Endothelial cell (in vitro differentiated cells): ENCODE measurements around the gene ZNF785. TPM values are rescaled to one million over a fixed set of nuclear protein-coding genes. Genes with fewer than 3 reads are reported as not detected.

Source experiments
- DNase-seq: peaks from one replicate; pipeline ENCODE4 v3.0.0; 2021; ENCODE audit warnings: low spot score
- H3K27ac Mint-ChIP-seq: one replicate; pipeline ENCODE4 v1.8.0; 2021; ENCODE audit warnings: mixed read lengths, inconsistent platforms; ENCODE audit not compliant: unreplicated experiment
- H3K27me3 Mint-ChIP-seq: one replicate; pipeline ENCODE4 v1.8.0; 2021; ENCODE audit warnings: mild to moderate bottlenecking, moderate library complexity, mixed read lengths, inconsistent platforms; ENCODE audit not compliant: unreplicated experiment
- H3K36me3 Mint-ChIP-seq: one replicate; pipeline ENCODE4 v1.8.0; 2021; ENCODE audit warnings: mild to moderate bottlenecking, low read depth, mixed read lengths, inconsistent platforms; ENCODE audit not compliant: unreplicated experiment
- H3K4me1 Mint-ChIP-seq: one replicate; pipeline ENCODE4 v1.8.0; 2021; ENCODE audit warnings: mild to moderate bottlenecking, mixed read lengths, inconsistent platforms; ENCODE audit not compliant: unreplicated experiment
- H3K4me3 Mint-ChIP-seq: one replicate; pipeline ENCODE4 v1.8.0; 2021; ENCODE audit warnings: mild to moderate bottlenecking, mixed read lengths, inconsistent platforms; ENCODE audit not compliant: unreplicated experiment
- H3K9me3 Mint-ChIP-seq: one replicate; pipeline ENCODE4 v1.8.0; 2021; ENCODE audit warnings: mixed read lengths, inconsistent platforms; ENCODE audit not compliant: unreplicated experiment
- total RNA-seq: library from RNA; stranded (reverse); fragmentation: NEBNext Ultra II Directional; extraction: Animal tissue kit (Norgen Biotek cat#: 25700); gene quantifications from one replicate; pipeline ENCODE4 v1.2.1, GENCODE V29; 2021; ENCODE audit not compliant: unreplicated experiment
- TF ChIP-seq, protein P1 (sequence below): fragments of 200-600 bp; sonication (generic); IDR thresholded peaks from one replicate; pipeline ENCODE4 v1.5.0; 2021; ENCODE audit warnings: antibody characterized with exemption; ENCODE audit not compliant: unreplicated experiment

The ZNF785 gene
- total RNA-seq, 1 donor from 2014 or later: 33.5 TPM

DNA sequence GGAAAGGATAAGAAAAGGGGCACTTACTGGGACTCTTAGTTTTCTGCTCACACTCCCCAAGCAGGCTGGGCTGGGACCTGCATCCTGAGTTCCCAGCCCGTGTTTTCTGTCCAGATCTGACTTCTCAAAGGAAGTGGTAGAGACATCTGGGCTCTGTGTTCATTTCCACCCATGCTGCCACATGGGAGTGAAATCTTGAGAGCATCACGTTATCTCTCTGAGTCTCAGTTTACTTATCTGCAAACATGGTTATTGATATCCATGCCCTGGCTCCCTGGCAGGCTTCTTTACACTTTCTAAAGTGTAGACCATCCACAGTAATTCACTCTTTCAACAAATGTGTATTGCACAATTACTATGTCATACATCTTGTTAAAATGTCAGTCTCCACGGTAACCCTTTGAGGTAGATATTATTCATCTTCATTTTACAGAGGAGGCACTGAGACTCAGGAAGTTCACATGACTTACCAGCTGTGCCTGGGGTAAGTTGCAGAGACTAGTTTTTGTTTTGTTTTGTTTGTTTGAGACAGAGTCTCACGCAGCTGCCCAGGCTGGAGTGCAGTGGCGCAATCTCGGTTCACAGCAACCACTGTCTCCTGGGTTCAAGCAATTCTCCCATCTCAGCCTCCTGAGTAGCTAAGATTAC, 17.4 kb downstream of the ZNF785 start:
- Mint-ChIP-seq H3K36me3 (peaks cover 5% of the 10 kb centered on the region), H3K9me3 (no peaks in the 10 kb centered on the region), H3K27me3 (peaks cover 8% of the 10 kb centered on the region), H3K4me1 (peaks cover 32% of the 10 kb centered on the region), H3K4me3 (peak overlapping the region; percentile 25), H3K27ac (peak overlapping the region; percentile 30)
- DNase-seq: no peak
- TF ChIP-seq, protein P1, sequence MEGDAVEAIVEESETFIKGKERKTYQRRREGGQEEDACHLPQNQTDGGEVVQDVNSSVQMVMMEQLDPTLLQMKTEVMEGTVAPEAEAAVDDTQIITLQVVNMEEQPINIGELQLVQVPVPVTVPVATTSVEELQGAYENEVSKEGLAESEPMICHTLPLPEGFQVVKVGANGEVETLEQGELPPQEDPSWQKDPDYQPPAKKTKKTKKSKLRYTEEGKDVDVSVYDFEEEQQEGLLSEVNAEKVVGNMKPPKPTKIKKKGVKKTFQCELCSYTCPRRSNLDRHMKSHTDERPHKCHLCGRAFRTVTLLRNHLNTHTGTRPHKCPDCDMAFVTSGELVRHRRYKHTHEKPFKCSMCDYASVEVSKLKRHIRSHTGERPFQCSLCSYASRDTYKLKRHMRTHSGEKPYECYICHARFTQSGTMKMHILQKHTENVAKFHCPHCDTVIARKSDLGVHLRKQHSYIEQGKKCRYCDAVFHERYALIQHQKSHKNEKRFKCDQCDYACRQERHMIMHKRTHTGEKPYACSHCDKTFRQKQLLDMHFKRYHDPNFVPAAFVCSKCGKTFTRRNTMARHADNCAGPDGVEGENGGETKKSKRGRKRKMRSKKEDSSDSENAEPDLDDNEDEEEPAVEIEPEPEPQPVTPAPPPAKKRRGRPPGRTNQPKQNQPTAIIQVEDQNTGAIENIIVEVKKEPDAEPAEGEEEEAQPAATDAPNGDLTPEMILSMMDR: no peak

DNA sequence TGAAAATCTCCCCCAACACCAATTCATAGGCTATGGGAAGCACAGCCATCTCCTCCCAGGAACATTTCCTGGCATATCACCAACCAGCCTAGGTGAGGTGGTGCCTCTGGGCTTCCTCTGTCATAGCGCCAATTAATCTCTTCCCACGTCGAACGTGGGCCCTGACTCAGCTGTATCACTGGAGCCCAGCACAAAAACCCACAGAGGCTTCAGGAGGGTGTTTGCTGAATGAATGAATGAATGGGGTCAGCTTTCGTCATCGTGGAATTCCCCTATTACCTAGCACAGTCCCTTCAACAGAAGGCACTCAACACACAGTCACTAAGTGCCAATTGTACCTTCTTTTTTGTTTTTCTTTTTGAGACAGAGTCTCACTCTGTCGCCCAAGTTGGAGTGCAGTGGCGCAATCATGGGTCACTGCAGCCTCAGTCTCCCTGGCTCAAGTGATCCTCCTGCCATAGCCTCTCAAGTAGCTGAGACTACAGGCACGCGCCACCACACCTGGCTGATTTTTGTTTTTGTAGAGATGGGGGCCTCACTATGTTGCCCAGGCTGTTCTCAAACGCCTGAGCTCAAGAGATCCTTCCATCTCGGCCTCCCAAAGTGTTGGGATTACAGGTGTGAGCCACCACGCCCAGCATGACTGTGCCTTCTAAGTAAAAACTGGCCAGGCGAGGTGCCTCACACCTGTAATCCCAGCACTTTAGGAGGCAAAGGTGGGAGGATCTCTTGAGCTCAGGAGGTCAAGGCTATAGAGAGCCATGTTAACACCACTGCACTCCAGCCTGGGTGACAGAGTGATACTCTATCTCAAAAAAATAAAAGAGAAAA, 18.1 kb downstream of the ZNF785 start:
- DNase-seq: no peak
- no peaks in the 10 kb centered on the region for H3K9me3 Mint-ChIP-seq
- TF ChIP-seq, protein P1: no peak
- peaks cover 5% of the 10 kb centered on the region for H3K36me3 Mint-ChIP-seq
- H3K27ac Mint-ChIP-seq: no peak overlapping the region
- H3K4me3 Mint-ChIP-seq: peak overlapping the region; percentile 25
- peaks cover 32% of the 10 kb centered on the region for H3K4me1 Mint-ChIP-seq
- peaks cover 8% of the 10 kb centered on the region for H3K27me3 Mint-ChIP-seq

DNA sequence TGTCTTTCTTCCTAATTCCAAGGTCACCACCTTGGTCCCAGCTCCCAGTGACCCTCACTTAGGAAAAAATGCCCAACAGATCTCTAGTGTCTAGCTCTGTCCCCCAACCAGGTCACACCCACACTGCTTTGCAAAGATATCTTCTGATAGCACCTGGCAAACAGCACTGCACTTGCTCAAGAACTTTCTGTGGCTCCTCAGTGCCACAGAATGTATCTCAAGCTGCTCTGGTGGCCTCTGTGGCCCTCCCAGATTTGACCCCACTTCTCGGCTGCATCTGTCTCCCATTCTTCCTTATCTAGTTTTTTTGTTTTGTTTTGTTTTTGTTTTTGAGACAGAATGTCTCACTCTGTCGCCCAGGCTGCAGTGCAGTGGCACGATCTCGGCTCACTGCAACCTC, 19.0 kb downstream of the ZNF785 start:
- peak overlapping the region; percentile 16 for H3K27ac Mint-ChIP-seq
- no peak for DNase-seq
- no peaks in the 10 kb centered on the region for H3K9me3 Mint-ChIP-seq
- peaks cover 30% of the 10 kb centered on the region for H3K4me1 Mint-ChIP-seq
- H3K4me3 Mint-ChIP-seq: peak overlapping the region; percentile 7
- H3K27me3 Mint-ChIP-seq: peaks cover 10% of the 10 kb centered on the region
- peaks cover 5% of the 10 kb centered on the region for H3K36me3 Mint-ChIP-seq
- TF ChIP-seq, protein P1: no peak

DNA sequence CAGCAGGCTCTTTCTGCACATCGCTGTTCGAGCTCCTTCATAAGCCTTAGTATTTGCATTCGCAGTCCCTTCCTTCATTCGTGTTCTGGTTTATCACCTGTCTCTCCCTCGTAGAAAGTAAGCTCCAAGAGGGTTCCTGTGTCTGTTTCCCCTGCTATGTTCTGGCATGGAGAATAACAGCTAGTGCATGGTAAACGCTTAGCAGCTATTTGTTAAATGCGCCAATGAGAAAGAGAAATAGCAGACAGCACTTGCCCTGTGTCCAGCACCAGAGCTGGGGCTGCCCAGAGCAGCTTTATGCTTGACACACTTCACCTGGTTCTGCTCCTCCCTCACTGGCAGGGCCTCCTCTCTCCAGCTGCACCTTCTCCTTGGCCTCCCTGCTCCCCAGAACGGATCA, 19.5 kb downstream of the ZNF785 start:
- Mint-ChIP-seq H3K27me3 (peaks cover 10% of the 10 kb centered on the region), H3K4me1 (peaks cover 30% of the 10 kb centered on the region), H3K9me3 (no peaks in the 10 kb centered on the region), H3K4me3 (peak overlapping the region; percentile 7), H3K36me3 (peaks cover 5% of the 10 kb centered on the region), H3K27ac (no peak overlapping the region)
- no peak for DNase-seq
- TF ChIP-seq, protein P1: no peak

DNA sequence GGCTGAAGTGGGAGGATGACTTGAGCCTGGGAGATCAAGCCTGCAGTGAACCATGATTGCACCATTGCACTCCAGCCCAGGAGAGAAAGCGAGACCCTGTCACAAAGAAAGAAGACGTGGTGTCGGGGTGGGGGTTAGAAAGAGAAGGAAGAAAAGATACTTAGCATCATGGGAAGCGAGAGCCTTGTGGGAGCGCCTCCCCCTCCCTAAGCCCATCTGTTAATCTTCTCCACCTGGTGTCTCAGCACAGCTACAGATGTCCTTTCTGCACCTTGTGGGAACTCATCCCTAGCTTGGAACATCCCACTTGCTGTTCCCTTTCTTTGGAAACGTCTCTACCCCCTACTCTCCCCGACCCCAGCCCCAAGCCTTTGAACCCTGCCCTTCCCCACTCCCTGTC, 20.0 kb downstream of the ZNF785 start:
- no peak overlapping the region for H3K4me3 Mint-ChIP-seq
- peaks cover 28% of the 10 kb centered on the region for H3K4me1 Mint-ChIP-seq
- TF ChIP-seq, protein P1: no peak
- no peak for DNase-seq
- peaks cover 10% of the 10 kb centered on the region for H3K27me3 Mint-ChIP-seq
- peaks cover 5% of the 10 kb centered on the region for H3K36me3 Mint-ChIP-seq
- no peaks in the 10 kb centered on the region for H3K9me3 Mint-ChIP-seq
- no peak overlapping the region for H3K27ac Mint-ChIP-seq
